GM20000 (cell line): ENCODE measurements around the gene PIEZO1.
"Not testable (repeated sequence)": the region's sequence is repeated elsewhere in the genome, so short reads cannot be mapped to it uniquely, and the experiment has no call there.

Source experiments
- DNase-seq: peaks from one replicate; pipeline ENCODE4 v3.0.0; 2012; ENCODE audit warnings: low spot score
- CTCF ChIP-seq: IDR thresholded peaks from 2 replicates; pipeline ENCODE4 v1.5.1; 2012; ENCODE audit warnings: mild to moderate bottlenecking, control low read depth; ENCODE audit errors: extremely low read depth, missing control alignments

Gene PIEZO1

DNA sequence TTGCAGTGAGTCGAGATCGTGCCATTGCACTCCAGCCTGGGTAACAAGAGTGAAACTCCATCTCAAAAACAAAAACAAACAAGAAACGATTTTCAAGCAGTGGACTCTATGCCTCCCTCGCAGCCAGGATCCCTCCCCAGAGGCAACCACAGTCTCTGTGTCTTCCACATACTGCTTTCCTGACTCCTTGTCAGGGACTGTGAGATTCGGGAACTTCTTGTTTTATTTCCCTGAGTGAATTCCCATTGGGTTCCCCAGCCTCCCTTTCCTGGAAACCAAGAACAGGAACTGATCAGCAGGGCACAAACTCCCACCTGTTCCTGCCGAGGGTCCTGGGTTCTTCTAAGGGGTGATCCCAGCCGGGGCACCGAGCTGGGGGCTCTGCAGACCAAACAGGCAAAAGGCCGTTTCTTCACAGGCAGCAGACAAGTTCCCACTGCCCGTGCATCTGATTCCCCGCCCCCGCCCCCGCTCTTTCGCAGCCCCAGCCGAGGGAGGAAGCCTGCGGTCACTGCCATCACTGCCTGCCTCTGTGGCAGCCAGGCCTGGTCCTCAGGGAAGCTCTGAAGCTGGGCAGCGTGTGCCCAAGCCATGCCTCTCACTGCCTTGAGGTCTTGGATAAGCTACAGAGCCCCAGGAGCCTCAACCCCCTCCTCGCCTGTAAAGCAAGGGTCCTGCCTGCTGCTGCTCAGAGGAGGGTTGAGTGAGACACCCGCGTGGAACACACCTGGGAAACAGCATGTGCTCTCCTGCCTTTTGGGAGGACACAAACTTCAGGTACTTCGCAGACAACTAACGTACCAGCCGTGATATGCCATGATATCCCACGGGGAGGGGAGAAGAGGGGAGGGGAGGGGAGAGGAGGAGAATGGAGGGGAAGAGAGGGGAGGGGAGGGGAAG is 5.5 kb upstream of the PIEZO1 start:
- TF ChIP-seq CTCF = no peak
- DNase-seq = peak; percentile 63

DNA sequence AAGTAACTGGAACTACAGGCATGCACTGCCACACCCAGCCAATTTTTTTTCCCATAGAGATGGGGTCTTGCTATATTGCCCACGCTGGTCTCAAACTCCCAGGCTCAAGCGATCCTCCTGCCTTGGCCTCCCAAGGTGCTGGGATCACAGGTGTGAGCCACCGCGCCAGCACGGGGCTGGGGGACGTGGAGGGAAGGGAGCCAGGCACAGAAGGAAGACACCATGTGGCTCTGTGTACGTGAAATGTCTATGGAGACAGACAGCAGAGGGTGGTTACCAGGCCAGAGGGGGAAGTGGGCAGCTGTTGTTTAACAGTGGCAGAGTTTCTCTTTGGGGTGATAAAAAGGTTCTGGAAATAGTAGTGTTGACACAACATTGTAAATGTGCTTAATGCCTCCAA is 4.6 kb upstream of the PIEZO1 start:
- TF ChIP-seq CTCF = no peak
- DNase-seq = no peak

DNA sequence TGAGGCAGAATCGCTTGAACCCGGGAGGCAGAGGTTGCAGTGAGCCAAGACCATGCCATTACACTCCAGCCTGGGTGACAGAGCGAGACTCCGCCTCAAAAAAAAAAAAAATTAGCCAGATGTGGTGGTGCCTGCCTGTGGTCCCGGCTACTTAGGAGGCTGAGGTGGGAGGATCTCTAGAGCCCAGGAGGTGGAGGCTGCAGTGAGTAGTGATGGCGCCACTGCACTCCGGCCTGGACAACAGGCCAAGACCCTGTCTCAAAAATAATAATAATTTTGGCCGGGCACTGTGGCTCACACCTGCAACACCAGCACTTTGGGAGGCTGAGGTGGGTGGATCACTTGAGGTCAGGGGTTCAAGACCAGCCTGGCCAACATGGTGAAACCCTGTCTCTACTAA is 3.7 kb upstream of the PIEZO1 start:
- DNase-seq = not testable (repeated sequence)

DNA sequence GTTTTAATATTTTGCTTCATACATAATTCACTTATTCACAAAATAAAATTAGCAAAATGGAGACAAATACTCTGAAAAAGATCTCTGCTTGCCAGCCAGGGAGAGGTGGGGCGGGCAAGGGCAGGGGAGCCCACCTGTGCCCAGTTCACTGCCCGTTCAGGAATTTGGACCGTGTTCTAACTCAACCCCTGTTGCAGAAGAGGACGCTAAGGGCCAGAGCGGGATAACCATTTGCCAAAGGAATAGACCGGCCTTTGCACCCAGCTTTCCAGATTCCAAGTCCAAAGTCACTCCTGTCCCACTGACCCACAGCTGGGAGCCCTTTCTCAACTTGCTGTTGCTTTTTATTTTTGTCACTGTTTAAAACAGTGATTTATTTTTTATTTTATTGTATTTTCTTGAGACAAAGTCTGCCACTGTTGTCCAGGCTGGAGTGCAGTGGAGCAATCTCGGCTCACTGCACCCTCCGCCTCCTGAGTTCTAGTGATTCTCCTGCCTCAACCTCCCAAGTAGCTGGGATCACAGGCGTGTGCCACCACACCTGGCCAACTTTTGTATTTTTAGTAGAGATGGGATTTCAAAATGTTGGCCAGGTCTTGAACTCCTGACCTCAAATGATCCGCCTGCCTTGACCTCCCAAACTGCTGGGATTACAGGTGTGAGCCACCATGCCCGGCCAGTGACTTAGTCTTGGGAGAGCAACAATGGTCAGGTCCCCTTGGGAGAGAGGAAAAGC is 2.7 kb upstream of the PIEZO1 start:
- TF ChIP-seq CTCF = no peak

GRCh38 chr16:88784856-88785105 is 239 bp downstream of the PIEZO1 start:
- DNase-seq = no peak
- no peak for TF ChIP-seq CTCF

More for the DNA sequence above, 2.7 kb upstream of the PIEZO1 start:
- DNase-seq = no peak

DNA sequence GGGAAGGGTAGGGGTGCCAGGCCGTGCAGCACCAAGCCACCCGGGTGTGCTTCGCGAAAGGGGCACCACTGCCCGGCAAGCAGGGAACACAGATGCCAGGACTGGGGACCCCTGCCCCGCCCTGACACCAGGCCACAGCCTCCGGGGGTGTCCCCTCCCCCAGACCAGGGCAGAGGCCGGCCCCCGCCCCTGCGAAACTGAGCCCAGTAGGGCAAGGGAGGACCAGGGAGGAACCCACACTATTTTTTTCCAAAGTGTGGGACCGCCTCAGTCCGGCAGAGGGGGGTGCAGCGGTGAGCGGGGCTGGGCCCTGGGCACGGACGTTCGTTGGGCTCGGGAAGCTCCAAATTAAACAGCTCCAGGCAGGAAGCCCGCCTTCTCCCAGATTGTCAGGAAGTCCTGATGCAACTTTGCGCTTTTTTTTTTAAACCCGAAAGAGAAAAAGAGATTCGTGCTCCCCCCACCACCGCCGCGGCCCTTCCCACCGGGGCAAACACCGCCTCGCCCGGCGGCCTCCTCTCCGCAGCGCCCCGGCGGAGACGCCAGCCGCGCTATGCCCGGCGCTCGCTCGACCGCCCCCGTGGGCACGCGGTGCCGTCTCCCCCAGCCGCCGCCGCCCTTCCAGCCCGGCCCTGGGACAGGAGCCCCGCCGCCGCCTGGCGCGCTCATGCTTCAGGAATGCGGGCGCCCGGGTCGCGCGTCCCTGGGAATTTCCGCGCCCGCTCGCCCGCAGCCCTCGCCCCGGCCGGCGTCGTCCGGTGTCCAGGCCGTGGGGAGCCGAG is 755 bp downstream of the PIEZO1 start:
- TF ChIP-seq CTCF = peak; percentile 46
- DNase-seq = peak; percentile 72

GRCh38 chr16:88783391-88784073 is 1.5 kb downstream of the PIEZO1 start:
- no peak for DNase-seq
- no peak for TF ChIP-seq CTCF
